Osteocyte (in vitro differentiated cells): ENCODE data around the gene SRGAP2C. TPM values are rescaled to one million over a fixed set of nuclear protein-coding genes. Genes with fewer than 3 reads are reported as not detected.
"Not testable (repeated sequence)": the region's sequence is repeated elsewhere in the genome, so short reads cannot be mapped to it uniquely, and the experiment has no call there.

ENCODE experiments used
- DNase-seq: peaks from one replicate; pipeline ENCODE4 v3.0.0; 2021; ENCODE audit warnings: mixed read lengths; ENCODE audit not compliant: unreplicated experiment; ENCODE audit errors: extremely low spot score
- H3K27ac Mint-ChIP-seq: one replicate; pipeline ENCODE4 v1.8.0; 2021; ENCODE audit warnings: mild to moderate bottlenecking, mixed read lengths; ENCODE audit not compliant: unreplicated experiment
- H3K27me3 Mint-ChIP-seq: one replicate; pipeline ENCODE4 v1.8.0; 2021; ENCODE audit warnings: mixed read lengths; ENCODE audit not compliant: unreplicated experiment
- H3K36me3 Mint-ChIP-seq: one replicate; pipeline ENCODE4 v1.8.0; 2021; ENCODE audit warnings: mixed read lengths; ENCODE audit not compliant: unreplicated experiment
- H3K4me1 Mint-ChIP-seq: one replicate; pipeline ENCODE4 v1.8.0; 2021; ENCODE audit warnings: mixed read lengths; ENCODE audit not compliant: unreplicated experiment
- H3K4me3 Mint-ChIP-seq: one replicate; pipeline ENCODE4 v1.8.0; 2021; ENCODE audit warnings: mild to moderate bottlenecking, moderate library complexity, mixed read lengths; ENCODE audit not compliant: unreplicated experiment
- H3K9me3 Mint-ChIP-seq: one replicate; pipeline ENCODE4 v1.8.0; 2021; ENCODE audit warnings: mixed read lengths; ENCODE audit not compliant: unreplicated experiment
- total RNA-seq: library from RNA; stranded (reverse); gene quantifications from 2 replicates; pipeline ENCODE4 v1.2.1, GENCODE V29; 2021
- TF ChIP-seq, protein P1 (sequence below): fragments of 200-600 bp; sonication (generic); IDR thresholded peaks from 2 replicates; pipeline ENCODE4 v1.5.0; 2021; ENCODE audit warnings: antibody characterized with exemption, mild to moderate bottlenecking, moderate library complexity

SRGAP2C gene
- total RNA-seq, 1 donor from 2014 or later = 45.4 TPM

GRCh38 chr1:121385162-121385561 lies 200.4 kb downstream of the SRGAP2C start:
- H3K27ac Mint-ChIP-seq, H3K9me3 Mint-ChIP-seq: not testable (repeated sequence)

GRCh38 chr1:121385563-121386288 lies 201.0 kb downstream of the SRGAP2C start:
- not testable (repeated sequence) for H3K9me3 Mint-ChIP-seq, H3K4me3 Mint-ChIP-seq, H3K27me3 Mint-ChIP-seq, H3K27ac Mint-ChIP-seq, H3K4me1 Mint-ChIP-seq, H3K36me3 Mint-ChIP-seq, DNase-seq

More at GRCh38 chr1:121385162-121385561, 200.4 kb downstream of the SRGAP2C start:
- not testable (repeated sequence) for DNase-seq, H3K36me3 Mint-ChIP-seq, H3K4me3 Mint-ChIP-seq, H3K27me3 Mint-ChIP-seq, H3K4me1 Mint-ChIP-seq

DNA sequence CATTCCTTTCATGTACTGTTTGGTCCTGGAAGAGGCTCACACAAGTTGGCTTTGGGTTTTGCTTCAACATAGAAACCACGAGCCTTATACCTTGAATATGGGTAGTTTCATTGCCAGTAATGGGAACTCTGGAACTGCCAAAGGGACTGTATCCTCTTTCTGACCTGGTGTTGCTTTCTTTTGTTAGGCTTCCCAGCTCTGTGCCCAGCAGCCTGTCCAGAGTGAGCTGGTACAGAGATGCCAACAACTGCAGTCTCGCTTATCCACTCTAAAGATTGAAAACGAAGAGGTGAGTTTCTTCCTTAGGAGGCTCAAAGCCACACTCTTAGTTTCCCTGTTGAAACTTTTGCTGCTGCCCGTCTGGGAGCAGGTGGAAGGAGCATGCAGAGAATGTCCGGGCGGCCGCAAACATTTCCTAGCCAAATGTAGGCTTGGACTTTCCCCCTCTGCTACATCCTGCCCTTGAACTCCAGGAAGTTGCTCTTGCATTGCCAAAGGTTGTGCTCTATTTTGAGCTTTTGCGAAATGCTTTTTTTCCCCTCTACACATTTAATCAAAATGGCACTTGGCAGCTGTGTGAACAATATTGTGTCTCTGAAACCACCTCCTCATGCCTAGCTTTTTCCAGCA lies 201.7 kb downstream of the SRGAP2C start:
- not testable (repeated sequence) for H3K27me3 Mint-ChIP-seq, H3K36me3 Mint-ChIP-seq, H3K4me3 Mint-ChIP-seq, H3K4me1 Mint-ChIP-seq, DNase-seq, H3K9me3 Mint-ChIP-seq, H3K27ac Mint-ChIP-seq

- H3K27me3 Mint-ChIP-seq = not testable (repeated sequence)
Observed at GRCh38 chr1:121389895-121390560, 205.3 kb downstream of the SRGAP2C start.

DNA sequence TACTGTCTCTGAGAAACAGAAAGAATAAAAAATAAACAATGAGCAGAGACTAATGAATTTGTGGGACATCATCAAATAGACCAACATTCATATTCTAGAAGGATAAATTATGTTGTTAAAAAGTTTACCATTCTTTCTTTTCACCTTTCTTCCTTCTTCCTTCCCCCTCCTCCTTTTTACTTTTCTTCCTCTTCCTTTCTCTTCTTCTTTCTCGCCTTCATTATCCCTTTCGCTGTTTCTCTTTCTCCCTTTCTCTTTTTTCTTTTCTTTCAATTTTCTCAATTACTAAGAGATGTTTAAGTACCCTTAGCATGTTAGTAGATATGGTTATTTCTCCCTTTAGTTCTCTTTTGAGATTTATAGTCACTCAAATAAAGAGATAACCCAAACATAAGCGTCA lies 207.4 kb downstream of the SRGAP2C start:
- not testable (repeated sequence) for H3K4me3 Mint-ChIP-seq, H3K4me1 Mint-ChIP-seq, H3K27me3 Mint-ChIP-seq, H3K9me3 Mint-ChIP-seq, DNase-seq, H3K36me3 Mint-ChIP-seq, H3K27ac Mint-ChIP-seq

More at GRCh38 chr1:121389895-121390560, 205.3 kb downstream of the SRGAP2C start:
- not testable (repeated sequence) for H3K27ac Mint-ChIP-seq, H3K36me3 Mint-ChIP-seq, H3K4me3 Mint-ChIP-seq, H3K9me3 Mint-ChIP-seq, H3K4me1 Mint-ChIP-seq, DNase-seq

DNA sequence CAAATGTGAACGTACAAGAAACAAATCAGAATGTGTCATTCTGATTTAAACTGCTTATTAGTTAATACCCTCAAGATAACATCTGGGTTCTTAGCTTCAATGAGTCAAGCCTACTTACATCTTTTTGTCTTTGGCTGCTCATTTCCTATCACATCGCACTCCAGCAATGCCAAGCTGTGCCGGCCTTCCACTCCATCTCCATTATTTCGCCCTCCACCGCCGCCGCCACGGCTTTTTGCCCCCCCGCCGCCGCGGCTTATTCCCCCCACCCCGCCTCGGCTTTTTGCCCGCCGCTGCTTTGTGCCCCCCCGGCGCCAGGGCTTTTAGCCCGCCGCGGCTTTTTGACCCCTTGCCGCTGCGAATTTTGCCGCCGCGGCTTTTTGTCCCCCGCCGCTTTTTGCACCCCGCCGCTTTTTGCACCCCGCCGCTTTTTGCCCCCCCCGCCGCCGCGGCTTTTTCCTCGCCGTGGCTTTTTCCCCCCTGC lies 211.0 kb downstream of the SRGAP2C start:
- DNase-seq, H3K27me3 Mint-ChIP-seq, H3K36me3 Mint-ChIP-seq, H3K27ac Mint-ChIP-seq, H3K4me1 Mint-ChIP-seq, H3K9me3 Mint-ChIP-seq: not testable (repeated sequence)
- H3K4me3 Mint-ChIP-seq = peak overlapping the region; percentile 78

DNA sequence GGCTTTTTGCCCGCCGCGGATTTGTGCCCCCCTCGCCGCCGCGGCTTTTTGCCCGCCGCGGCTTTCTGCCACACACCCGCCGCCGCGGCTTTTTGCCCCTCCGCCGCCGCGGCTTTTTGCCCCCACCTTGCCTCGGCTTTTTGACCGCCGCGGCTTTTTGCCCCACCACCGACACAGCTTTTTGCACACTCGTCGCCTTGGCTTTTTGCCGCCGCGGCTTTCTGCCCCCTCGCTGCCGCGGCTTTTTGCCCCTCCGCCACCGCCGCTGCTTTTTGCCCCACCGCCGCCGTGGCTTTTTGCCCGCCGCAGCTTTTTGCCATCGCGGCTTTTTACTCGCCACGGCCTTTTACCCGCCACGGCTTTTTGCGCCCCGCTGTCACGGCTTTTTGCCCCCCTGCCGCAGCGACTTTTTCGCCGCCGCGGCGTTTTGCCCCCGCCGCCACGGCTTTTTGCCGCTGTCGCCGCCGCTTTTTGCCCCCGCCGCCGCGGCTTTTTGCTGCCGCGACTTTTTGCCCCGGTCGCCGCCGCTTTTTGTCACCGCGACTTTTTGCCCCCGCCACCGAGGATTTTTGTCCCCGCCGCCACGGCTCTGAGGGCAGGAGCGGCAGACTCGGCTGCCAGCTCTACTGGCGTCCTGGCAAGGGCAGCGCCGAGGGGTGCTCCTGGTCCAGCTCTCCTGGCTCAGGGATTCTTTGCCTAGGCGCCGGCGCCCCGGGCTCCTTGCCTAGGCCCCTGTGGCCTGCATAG lies 211.7 kb downstream of the SRGAP2C start:
- H3K27ac Mint-ChIP-seq, H3K27me3 Mint-ChIP-seq, H3K4me1 Mint-ChIP-seq: not testable (repeated sequence)
- peaks cover 15% of the 10 kb centered on the region for H3K9me3 Mint-ChIP-seq
- TF ChIP-seq, protein P1, sequence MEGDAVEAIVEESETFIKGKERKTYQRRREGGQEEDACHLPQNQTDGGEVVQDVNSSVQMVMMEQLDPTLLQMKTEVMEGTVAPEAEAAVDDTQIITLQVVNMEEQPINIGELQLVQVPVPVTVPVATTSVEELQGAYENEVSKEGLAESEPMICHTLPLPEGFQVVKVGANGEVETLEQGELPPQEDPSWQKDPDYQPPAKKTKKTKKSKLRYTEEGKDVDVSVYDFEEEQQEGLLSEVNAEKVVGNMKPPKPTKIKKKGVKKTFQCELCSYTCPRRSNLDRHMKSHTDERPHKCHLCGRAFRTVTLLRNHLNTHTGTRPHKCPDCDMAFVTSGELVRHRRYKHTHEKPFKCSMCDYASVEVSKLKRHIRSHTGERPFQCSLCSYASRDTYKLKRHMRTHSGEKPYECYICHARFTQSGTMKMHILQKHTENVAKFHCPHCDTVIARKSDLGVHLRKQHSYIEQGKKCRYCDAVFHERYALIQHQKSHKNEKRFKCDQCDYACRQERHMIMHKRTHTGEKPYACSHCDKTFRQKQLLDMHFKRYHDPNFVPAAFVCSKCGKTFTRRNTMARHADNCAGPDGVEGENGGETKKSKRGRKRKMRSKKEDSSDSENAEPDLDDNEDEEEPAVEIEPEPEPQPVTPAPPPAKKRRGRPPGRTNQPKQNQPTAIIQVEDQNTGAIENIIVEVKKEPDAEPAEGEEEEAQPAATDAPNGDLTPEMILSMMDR = peak; percentile 11
- DNase-seq = peak; percentile 85
- H3K36me3 Mint-ChIP-seq = peaks cover 14% of the 10 kb centered on the region
- peak overlapping the region; percentile 84 for H3K4me3 Mint-ChIP-seq

GRCh38 chr1:121397101-121397500 lies 212.3 kb downstream of the SRGAP2C start:
- H3K4me3 Mint-ChIP-seq = peak overlapping the region; percentile 84
- peaks cover 14% of the 10 kb centered on the region for H3K36me3 Mint-ChIP-seq
- not testable (repeated sequence) for H3K27me3 Mint-ChIP-seq, DNase-seq, H3K27ac Mint-ChIP-seq, H3K4me1 Mint-ChIP-seq
- H3K9me3 Mint-ChIP-seq = peaks cover 15% of the 10 kb centered on the region

GRCh38 chr1:121399193-121399592 lies 214.4 kb downstream of the SRGAP2C start:
- Mint-ChIP-seq H3K9me3 (peaks cover 15% of the 10 kb centered on the region), H3K36me3 (peaks cover 14% of the 10 kb centered on the region)
- not testable (repeated sequence) for H3K4me1 Mint-ChIP-seq

GRCh38 chr1:121400108-121400507 lies 215.3 kb downstream of the SRGAP2C start:
- not testable (repeated sequence) for DNase-seq, H3K27ac Mint-ChIP-seq, H3K4me3 Mint-ChIP-seq, H3K27me3 Mint-ChIP-seq, H3K4me1 Mint-ChIP-seq
- H3K36me3 Mint-ChIP-seq = peaks cover 14% of the 10 kb centered on the region
- H3K9me3 Mint-ChIP-seq = peaks cover 15% of the 10 kb centered on the region

More at GRCh38 chr1:121399193-121399592, 214.4 kb downstream of the SRGAP2C start:
- not testable (repeated sequence) for DNase-seq, H3K27ac Mint-ChIP-seq, H3K27me3 Mint-ChIP-seq, H3K4me3 Mint-ChIP-seq
